Islet precursor cell (in vitro differentiated cells): ENCODE results near the gene KLK4.

ENCODE experiments used
- DNase-seq: peaks from one replicate; pipeline ENCODE4 v3.0.0-alpha.2; 2018

KLK4 gene

GRCh38 chr19:50878851-50879250 lies 32.3 kb downstream of the KLK4 start:
- no peak for DNase-seq

DNA sequence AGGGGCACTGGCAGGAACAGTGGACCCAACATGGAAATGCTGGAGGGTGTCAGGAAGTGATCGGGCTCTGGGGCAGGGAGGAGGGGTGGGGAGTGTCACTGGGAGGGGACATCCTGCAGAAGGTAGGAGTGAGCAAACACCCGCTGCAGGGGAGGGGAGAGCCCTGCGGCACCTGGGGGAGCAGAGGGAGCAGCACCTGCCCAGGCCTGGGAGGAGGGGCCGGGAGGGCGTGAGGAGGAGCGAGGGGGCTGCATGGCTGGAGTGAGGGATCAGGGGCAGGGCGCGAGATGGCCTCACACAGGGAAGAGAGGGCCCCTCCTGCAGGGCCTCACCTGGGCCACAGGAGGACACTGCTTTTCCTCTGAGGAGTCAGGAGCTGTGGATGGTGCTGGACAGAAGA lies 33.9 kb downstream of the KLK4 start:
- DNase-seq = no peak

DNA sequence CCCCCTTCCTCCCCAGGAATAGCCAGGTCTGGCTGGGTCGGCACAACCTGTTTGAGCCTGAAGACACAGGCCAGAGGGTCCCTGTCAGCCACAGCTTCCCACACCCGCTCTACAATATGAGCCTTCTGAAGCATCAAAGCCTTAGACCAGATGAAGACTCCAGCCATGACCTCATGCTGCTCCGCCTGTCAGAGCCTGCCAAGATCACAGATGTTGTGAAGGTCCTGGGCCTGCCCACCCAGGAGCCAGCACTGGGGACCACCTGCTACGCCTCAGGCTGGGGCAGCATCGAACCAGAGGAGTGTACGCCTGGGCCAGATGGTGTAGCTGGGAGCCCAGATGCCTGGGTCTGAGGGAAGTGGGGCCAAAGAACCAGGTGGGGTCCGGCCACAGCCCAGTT lies 34.7 kb downstream of the KLK4 start:
- DNase-seq = no peak

DNA sequence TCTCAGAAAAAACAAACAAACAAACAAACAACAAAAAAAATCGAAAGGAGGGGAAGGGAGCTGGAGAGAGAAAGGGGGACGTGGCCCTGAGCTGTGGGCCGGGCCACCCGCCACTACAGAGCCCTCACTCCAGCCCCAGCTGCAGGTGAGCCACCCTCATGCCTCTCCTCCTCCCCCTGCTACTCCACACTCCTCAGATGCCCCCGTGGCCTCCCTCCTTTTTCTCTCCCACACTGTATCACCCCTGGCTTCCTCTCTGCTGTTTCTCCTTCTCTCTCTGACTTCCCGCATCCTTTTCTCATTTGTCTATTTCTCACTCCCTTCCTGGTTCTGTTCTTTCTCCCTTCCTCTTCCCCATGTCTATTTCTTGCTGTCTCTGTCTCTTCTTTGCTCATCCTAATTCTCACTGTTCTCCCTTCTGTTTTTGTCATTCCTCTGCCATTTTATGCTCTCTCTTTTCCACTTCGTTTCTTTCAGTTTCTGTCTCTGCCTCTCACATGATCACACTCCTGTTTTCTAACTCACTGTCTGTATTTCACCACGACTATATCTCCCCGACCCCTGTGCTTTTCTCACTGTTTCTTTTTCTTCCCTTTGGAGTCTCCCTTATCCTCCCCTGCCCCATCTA lies 35.3 kb downstream of the KLK4 start:
- no peak for DNase-seq

DNA sequence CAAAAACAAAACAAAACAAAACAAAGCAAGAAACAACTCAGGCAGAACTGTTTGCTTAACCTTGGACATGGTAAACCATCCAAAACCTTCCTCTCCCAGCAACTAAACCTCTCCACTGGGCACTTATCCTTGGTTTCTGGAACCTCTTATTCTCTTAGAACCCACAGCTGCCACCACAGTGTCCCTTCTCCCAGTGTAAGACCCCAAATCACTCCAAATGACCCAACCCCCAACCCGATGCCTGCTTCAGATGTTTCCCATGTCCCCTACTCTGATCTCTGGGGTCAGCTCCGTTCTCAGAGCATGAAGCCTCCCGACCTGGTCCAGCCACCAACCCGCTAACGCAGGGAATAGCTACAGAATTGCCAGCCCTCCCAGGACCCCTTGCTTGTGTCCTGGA lies 37.0 kb downstream of the KLK4 start:
- no peak for DNase-seq

GRCh38 chr19:50873056-50873455 lies 38.1 kb downstream of the KLK4 start, which contains the start of gene KLK2:
TSS of gene KLK2 (plus strand) at chr19:50873439. CDS start at chr19:50873474, 35 bp downstream.
- no peak for DNase-seq

GRCh38 chr19:50870417-50871089 lies 40.6 kb downstream of the KLK4 start:
- no peak for DNase-seq

DNA sequence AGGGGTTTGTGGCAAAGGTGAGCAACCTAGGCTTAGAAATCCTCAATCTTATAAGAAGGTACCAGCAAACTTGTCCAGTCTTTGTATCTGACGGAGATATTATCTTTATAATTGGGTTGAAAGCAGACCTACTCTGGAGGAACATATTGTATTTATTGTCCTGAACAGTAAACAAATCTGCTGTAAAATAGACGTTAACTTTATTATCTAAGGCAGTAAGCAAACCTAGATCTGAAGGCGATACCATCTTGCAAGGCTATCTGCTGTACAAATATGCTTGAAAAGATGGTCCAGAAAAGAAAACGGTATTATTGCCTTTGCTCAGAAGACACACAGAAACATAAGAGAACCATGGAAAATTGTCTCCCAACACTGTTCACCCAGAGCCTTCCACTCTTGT lies 41.7 kb downstream of the KLK4 start:
- DNase-seq = no peak

DNA sequence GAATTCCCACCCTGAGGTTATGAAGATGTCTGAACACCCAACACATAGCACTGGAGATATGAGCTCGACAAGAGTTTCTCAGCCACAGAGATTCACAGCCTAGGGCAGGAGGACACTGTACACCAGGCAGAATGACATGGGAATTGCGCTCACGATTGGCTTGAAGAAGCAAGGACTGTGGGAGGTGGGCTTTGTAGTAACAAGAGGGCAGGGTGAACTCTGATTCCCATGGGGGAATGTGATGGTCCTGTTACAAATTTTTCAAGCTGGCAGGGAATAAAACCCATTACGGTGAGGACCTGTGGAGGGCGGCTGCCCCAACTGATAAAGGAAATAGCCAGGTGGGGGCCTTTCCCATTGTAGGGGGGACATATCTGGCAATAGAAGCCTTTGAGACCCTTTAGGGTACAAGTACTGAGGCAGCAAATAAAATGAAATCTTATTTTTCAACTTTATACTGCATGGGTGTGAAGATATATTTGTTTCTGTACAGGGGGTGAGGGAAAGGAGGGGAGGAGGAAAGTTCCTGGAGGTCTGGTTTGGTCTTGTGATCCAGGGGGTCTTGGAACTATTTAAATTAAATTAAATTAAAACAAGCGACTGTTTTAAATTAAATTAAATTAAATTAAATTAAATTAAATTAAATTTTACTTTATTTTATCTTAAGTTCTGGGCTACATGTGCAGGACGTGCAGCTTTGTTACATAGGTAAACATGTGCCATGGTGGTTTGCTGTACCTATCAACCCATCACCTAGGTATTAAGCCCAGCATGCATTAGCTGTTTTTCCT lies 49.5 kb downstream of the KLK4 start:
- no peak for DNase-seq

DNA sequence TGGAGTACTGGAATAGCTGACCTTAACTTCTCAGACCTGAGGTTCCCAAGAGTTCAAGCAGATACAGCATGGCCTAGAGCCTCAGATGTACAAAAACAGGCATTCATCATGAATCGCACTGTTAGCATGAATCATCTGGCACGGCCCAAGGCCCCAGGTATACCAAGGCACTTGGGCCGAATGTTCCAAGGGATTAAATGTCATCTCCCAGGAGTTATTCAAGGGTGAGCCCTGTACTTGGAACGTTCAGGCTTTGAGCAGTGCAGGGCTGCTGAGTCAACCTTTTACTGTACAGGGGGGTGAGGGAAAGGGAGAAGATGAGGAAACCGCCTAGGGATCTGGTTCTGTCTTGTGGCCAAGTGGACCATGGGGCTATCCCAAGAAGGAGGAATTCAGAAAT lies 50.2 kb downstream of the KLK4 start:
- no peak for DNase-seq

- DNase-seq = no peak
Measured at GRCh38 chr19:50859849-50860248, 51.3 kb downstream of the KLK4 start.

DNA sequence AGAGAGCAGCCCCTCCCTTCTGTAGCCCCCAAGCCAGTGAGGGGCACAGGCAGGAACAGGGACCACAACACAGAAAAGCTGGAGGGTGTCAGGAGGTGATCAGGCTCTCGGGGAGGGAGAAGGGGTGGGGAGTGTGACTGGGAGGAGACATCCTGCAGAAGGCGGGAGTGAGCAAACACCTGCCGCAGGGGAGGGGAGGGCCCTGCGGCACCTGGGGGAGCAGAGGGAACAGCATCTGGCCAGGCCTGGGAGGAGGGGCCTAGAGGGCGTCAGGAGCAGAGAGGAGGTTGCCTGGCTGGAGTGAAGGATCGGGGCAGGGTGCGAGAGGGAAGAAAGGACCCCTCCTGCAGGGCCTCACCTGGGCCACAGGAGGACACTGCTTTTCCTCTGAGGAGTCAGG lies 52.3 kb downstream of the KLK4 start:
- DNase-seq = no peak

- peak; percentile 17 for DNase-seq
Measured at GRCh38 chr19:50857366-50857765, 53.8 kb downstream of the KLK4 start.
